GM12878 (cell line): ENCODE measurements around the gene CPSF6. TPM values are rescaled to one million over a fixed set of nuclear protein-coding genes. Genes with fewer than 3 reads are reported as not detected.

Experiments
- ATAC-seq: fragments of 200-7000 bp; cut with Tn5 transposase; 3 replicates; pipeline ENCODE4 v1.9.1; 2020; ENCODE audit warnings: mild to moderate bottlenecking, moderate library complexity
- BruUV-seq: library from RNA; stranded (reverse); fragments of 400-500 nt; replicated peaks from 2 replicates; lab custom pipeline; 2021; lab: Mats Ljungman, UMichigan
- CTCF ChIA-PET: fragments of 300-600 bp; sonication (Branson Sonifier 250); formaldehyde crosslinking; extraction: SDS; loops from one replicate; lab custom pipeline; 2021; ENCODE audit warnings: inconsistent platforms; lab: Yijun Ruan, JAX
- POLR2A ChIA-PET: fragments of 350-600 bp; formaldehyde crosslinking; extraction: SDS; loops from one replicate; lab custom pipeline; 2021; ENCODE audit warnings: inconsistent platforms; lab: Charles Lee
- RAD21 ChIA-PET: fragments of 300-600 bp; sonication (Branson Sonifier 250); formaldehyde crosslinking; loops from one replicate; lab custom pipeline; 2023; ENCODE audit warnings: antibody characterized with exemption; ENCODE audit not compliant: unreplicated experiment; lab: Charles Lee
- SMC1A ChIA-PET: fragments of 300-600 bp; sonication (Branson Sonifier 250); formaldehyde crosslinking; loops from one replicate; lab custom pipeline; 2023; ENCODE audit not compliant: unreplicated experiment, uncharacterized antibody; lab: Charles Lee
- DNase-seq: peaks from one replicate; pipeline ENCODE4 v3.0.0-alpha.2; 2011; ENCODE audit warnings: low read depth, low spot score
- FAIRE-seq: peaks from 3 replicates; lab custom pipeline; 2011; peaks lifted over from hg19 to GRCh38; lab: Jason Lieb, UNC
- H2AFZ ChIP-seq: 2 replicates; pipeline ENCODE4 v1.6.0; 2011; ENCODE audit warnings: low read depth, low read length, control low read depth; ENCODE audit not compliant: control insufficient read depth
- H3K27ac ChIP-seq: 2 replicates; pipeline ENCODE4 v1.5.1; 2011; ENCODE audit warnings: control low read depth; ENCODE audit not compliant: control insufficient read depth, insufficient read depth
- H3K27me3 ChIP-seq, 2 experiments: replicated peaks in 1 of 2; 2 replicates each; pipeline versions ENCODE4 v1.6.0 to v1.6.1; 2011; ENCODE audit warnings: low read length in 1 of 2; ENCODE audit not compliant: control insufficient read depth in 2 of 2, insufficient read depth in 2 of 2
- H3K36me3 ChIP-seq, 2 experiments: 2 replicates each; pipeline ENCODE4 v1.5.1; 2011; ENCODE audit warnings: low read length in 1 of 2; ENCODE audit not compliant: control insufficient read depth in 2 of 2, insufficient read depth in 2 of 2
- H3K4me1 ChIP-seq: 2 replicates; pipeline ENCODE4 v1.6.1; 2011; ENCODE audit warnings: mild to moderate bottlenecking, low read length, moderate library complexity, mixed read lengths; ENCODE audit not compliant: control insufficient read depth, insufficient read depth
- H3K4me2 ChIP-seq: 2 replicates; pipeline ENCODE4 v1.6.0; 2011; ENCODE audit warnings: control low read depth; ENCODE audit not compliant: control insufficient read depth, insufficient read depth
- H3K4me3 ChIP-seq: fragments of 200-600 bp; sonication (generic); 2 replicates; pipeline ENCODE4 v1.5.1; 2016
- H3K79me2 ChIP-seq: 2 replicates; pipeline ENCODE4 v1.6.0; 2011; ENCODE audit warnings: low read length; ENCODE audit not compliant: control insufficient read depth, insufficient read depth
- H3K9ac ChIP-seq: 2 replicates; pipeline ENCODE4 v1.8.0; 2011; ENCODE audit warnings: low read length, control low read depth, mixed read lengths; ENCODE audit not compliant: control insufficient read depth, insufficient read depth
- H3K9me3 ChIP-seq: replicated peaks from 3 replicates; pipeline ENCODE4 v1.5.1; 2011; ENCODE audit warnings: mild to moderate bottlenecking, low read length; ENCODE audit not compliant: control insufficient read depth, insufficient read depth
- H4K20me1 ChIP-seq: 2 replicates; pipeline ENCODE4 v1.6.0; 2011; ENCODE audit not compliant: control insufficient read depth, insufficient read depth
- BCLAF1 ChIP-seq: fragments of 450-650 bp; IDR thresholded peaks from 2 replicates; pipeline ENCODE4 v1.6.1; 2017; ENCODE audit warnings: antibody characterized with exemption, mild to moderate bottlenecking, moderate library complexity
- BMI1 ChIP-seq: fragments of 450-650 bp; IDR thresholded peaks from 2 replicates; pipeline ENCODE4 v1.6.1; 2016; ENCODE audit warnings: mild to moderate bottlenecking, moderate library complexity, borderline replicate concordance
- CTCF ChIP-seq, 3 experiments: IDR thresholded peaks in 2 of 3; conservative IDR thresholded peaks in 1 of 3; 2 replicates each; pipeline ENCODE4 v1.5.1; 2011; ENCODE audit warnings: low read depth in 3 of 3, low read length in 3 of 3, mild to moderate bottlenecking in 3 of 3, control low read depth in 2 of 3, moderate library complexity in 2 of 3, inconsistent platforms in 1 of 3, mixed read lengths in 1 of 3; ENCODE audit not compliant: control insufficient read depth in 2 of 3, insufficient read depth in 1 of 3; ENCODE audit errors: extremely low read depth in 1 of 3
- GATAD2B ChIP-seq: fragments of 450-650 bp; conservative IDR thresholded peaks from 2 replicates; pipeline ENCODE4 v1.6.1; 2017; ENCODE audit warnings: low read depth, mild to moderate bottlenecking, moderate library complexity
- JUND ChIP-seq: IDR thresholded peaks from 2 replicates; pipeline ENCODE4 v1.6.1; 2012; ENCODE audit warnings: low read depth, mild to moderate bottlenecking, low read length, improper control_type of control experiment, moderate library complexity
- MYC ChIP-seq: IDR thresholded peaks from 2 replicates; pipeline ENCODE4 v1.6.1; 2011; ENCODE audit warnings: mild to moderate bottlenecking, low read length, moderate library complexity, inconsistent platforms; ENCODE audit not compliant: insufficient read depth, insufficient replicate concordance, insufficient read length, severe bottlenecking
- WGBS: methylation state at CpG from one replicate; pipeline ENCODE4 v1.1.6; 2016; ENCODE audit warnings: low lambda C conversion rate; ENCODE audit not compliant: insufficient replicate concordance, insufficient coverage; ENCODE audit errors: missing lambda C conversion rate; 5-methylcytosine and 5-hydroxymethylcytosine counted together
- in situ Hi-C: fragments of 300-500 bp; cut with MboI; formaldehyde crosslinking; loops from 9 replicates; pipeline ENCODE4 v1.14.3; 2018; ENCODE audit warnings: mixed read lengths
- intact Hi-C: fragments of 100-400 bp; cut with micrococcal nuclease; formaldehyde crosslinking; loops from one replicate; pipeline ENCODE4 v1.14.2; 2022; ENCODE audit not compliant: unreplicated experiment
- polyA plus RNA-seq, 11 experiments: library from polyadenylated mRNA; depleted of rRNA in 4 of 11; unstranded in 6 of 11; stranded (reverse) in 5 of 11; fragments of >200 nt; fragmentation: Nextera tagmentation in 4 of 11; fragmentation: Illumina TruSeq in 1 of 11; extraction: Ambion mirVana in 4 of 11; extraction: Trizol in 1 of 11; gene quantifications; 1 replicate in 1 of 11; 2 replicates in 10 of 11; pipeline versions ENCODE4 v1.2.1 to v1.2.3, GENCODE V29; 2011 to 2016; ENCODE audit warnings: inconsistent platforms in 2 of 11, missing spikeins in 2 of 11, low read depth in 1 of 11
- total RNA-seq, 4 experiments: library from RNA; depleted of rRNA in 3 of 4; stranded (reverse); fragments of >200 nt in 3 of 4; fragmentation: Illumina TruSeq in 1 of 4; extraction: Trizol in 1 of 4; gene quantifications; 2 replicates each; pipeline versions ENCODE4 v1.2.1 to v1.2.3, GENCODE V29; 2013 to 2021
- TF ChIP-seq, protein P1 (sequence below): IDR thresholded peaks from 2 replicates; pipeline ENCODE4 v1.6.1; 2012; ENCODE audit warnings: improper control_type of control experiment, low read depth, low read length; ENCODE audit not compliant: insufficient replicate concordance
- TF ChIP-seq, protein P2 (sequence below): fragments of 450-650 bp; conservative IDR thresholded peaks from 2 replicates; pipeline ENCODE4 v1.6.1; 2017; ENCODE audit warnings: mild to moderate bottlenecking, moderate library complexity

Gene CPSF6
- total and polyA plus RNA-seq, 10 of the 15 experiments (the other 5 are each of a cell fraction or from before 2014, with no cell fraction given), result 40.9 to 150 (median 79.1) TPM

- DNase-seq (no peak), FAIRE-seq (no peak), ATAC-seq (no peak)
- H3K4me3 ChIP-seq, result no peak overlapping the region
- H3K9ac ChIP-seq, result no peak overlapping the region
- H3K4me2 ChIP-seq, result no peak overlapping the region
- H3K36me3 ChIP-seq, result no peaks in the 10 kb centered on the region
- ChIA-PET RAD21 (no interaction called here), CTCF (interaction anchor here (0.8 kb wide), 1 partner anchor 352 kb away, joined by 3 read pairs; no protein-coding TSS in a partner anchor), POLR2A (interaction anchor here (0.5 kb wide), 1 partner anchor 71 kb away, joined by 5 read pairs; no protein-coding TSS in a partner anchor), SMC1A (interaction anchor here (1.2 kb wide), 1 partner anchor 284 kb away, joined by 3 read pairs; no protein-coding TSS in a partner anchor)
- no peak for TF ChIP-seq BCLAF1
- TF ChIP-seq JUND, result no peak
- TF ChIP-seq, protein P1, sequence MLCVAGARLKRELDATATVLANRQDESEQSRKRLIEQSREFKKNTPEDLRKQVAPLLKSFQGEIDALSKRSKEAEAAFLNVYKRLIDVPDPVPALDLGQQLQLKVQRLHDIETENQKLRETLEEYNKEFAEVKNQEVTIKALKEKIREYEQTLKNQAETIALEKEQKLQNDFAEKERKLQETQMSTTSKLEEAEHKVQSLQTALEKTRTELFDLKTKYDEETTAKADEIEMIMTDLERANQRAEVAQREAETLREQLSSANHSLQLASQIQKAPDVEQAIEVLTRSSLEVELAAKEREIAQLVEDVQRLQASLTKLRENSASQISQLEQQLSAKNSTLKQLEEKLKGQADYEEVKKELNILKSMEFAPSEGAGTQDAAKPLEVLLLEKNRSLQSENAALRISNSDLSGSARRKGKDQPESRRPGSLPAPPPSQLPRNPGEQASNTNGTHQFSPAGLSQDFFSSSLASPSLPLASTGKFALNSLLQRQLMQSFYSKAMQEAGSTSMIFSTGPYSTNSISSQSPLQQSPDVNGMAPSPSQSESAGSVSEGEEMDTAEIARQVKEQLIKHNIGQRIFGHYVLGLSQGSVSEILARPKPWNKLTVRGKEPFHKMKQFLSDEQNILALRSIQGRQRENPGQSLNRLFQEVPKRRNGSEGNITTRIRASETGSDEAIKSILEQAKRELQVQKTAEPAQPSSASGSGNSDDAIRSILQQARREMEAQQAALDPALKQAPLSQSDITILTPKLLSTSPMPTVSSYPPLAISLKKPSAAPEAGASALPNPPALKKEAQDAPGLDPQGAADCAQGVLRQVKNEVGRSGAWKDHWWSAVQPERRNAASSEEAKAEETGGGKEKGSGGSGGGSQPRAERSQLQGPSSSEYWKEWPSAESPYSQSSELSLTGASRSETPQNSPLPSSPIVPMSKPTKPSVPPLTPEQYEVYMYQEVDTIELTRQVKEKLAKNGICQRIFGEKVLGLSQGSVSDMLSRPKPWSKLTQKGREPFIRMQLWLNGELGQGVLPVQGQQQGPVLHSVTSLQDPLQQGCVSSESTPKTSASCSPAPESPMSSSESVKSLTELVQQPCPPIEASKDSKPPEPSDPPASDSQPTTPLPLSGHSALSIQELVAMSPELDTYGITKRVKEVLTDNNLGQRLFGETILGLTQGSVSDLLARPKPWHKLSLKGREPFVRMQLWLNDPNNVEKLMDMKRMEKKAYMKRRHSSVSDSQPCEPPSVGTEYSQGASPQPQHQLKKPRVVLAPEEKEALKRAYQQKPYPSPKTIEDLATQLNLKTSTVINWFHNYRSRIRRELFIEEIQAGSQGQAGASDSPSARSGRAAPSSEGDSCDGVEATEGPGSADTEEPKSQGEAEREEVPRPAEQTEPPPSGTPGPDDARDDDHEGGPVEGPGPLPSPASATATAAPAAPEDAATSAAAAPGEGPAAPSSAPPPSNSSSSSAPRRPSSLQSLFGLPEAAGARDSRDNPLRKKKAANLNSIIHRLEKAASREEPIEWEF, result no peak
- TF ChIP-seq, protein P2, sequence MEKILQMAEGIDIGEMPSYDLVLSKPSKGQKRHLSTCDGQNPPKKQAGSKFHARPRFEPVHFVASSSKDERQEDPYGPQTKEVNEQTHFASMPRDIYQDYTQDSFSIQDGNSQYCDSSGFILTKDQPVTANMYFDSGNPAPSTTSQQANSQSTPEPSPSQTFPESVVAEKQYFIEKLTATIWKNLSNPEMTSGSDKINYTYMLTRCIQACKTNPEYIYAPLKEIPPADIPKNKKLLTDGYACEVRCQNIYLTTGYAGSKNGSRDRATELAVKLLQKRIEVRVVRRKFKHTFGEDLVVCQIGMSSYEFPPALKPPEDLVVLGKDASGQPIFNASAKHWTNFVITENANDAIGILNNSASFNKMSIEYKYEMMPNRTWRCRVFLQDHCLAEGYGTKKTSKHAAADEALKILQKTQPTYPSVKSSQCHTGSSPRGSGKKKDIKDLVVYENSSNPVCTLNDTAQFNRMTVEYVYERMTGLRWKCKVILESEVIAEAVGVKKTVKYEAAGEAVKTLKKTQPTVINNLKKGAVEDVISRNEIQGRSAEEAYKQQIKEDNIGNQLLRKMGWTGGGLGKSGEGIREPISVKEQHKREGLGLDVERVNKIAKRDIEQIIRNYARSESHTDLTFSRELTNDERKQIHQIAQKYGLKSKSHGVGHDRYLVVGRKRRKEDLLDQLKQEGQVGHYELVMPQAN, result no peak
- TF ChIP-seq MYC, result no peak
- no peak for TF ChIP-seq GATAD2B
- no peak for TF ChIP-seq BMI1
- TF ChIP-seq CTCF (IDR thresholded peaks at IDR 0.05 in 2 of 3, conservative IDR thresholded peaks at IDR 0.05 in 1 of 3; ENCODE audit: control insufficient read depth in 2 of 3, extremely low read depth in 1 of 3, insufficient read depth in 1 of 3, low read depth in 3 of 3, low read length in 3 of 3), result no peak
- H3K4me1 ChIP-seq, result no peaks in the 10 kb centered on the region
- H2AFZ ChIP-seq, result no peak overlapping the region
- H4K20me1 ChIP-seq, result no peaks in the 10 kb centered on the region
- 38% methylated on average over 3 of the region's 3 CpGs for WGBS
- no peaks in the 10 kb centered on the region for H3K79me2 ChIP-seq
- intact Hi-C loops (no loop called here), in situ Hi-C loops (no loop called here)
- H3K9me3 ChIP-seq, result no peaks in the 10 kb centered on the region
- H3K27ac ChIP-seq, result no peak overlapping the region
- no TSS peak for BruUV-seq
- H3K27me3 ChIP-seq, result no peaks in the 10 kb centered on the region; a peak in 1 of 4 replicates
Observed at GRCh38 chr12:69287556-69287955, 48.2 kb downstream of the CPSF6 start.
